Osteoblast (primary cell): ENCODE measurements around the gene RAB39A. TPM values are rescaled to one million over a fixed set of nuclear protein-coding genes. Genes with fewer than 3 reads are reported as not detected.

Source experiments
- DNase-seq: peaks from one replicate; pipeline ENCODE4 v3.0.0; 2011; ENCODE audit warnings: low spot score, mixed read lengths; ENCODE audit not compliant: insufficient read length; ENCODE audit errors: missing footprints
- H2AFZ ChIP-seq: 2 replicates; pipeline ENCODE4 v1.6.0; 2011; ENCODE audit warnings: mild to moderate bottlenecking, low read length
- H3K27ac ChIP-seq: 2 replicates; pipeline ENCODE4 v1.5.1; 2011; ENCODE audit warnings: mild to moderate bottlenecking, low read depth, low read length, moderate library complexity
- H3K27me3 ChIP-seq: 2 replicates; pipeline ENCODE4 v1.6.0; 2012; ENCODE audit warnings: mild to moderate bottlenecking, control low read depth, inconsistent platforms, low read length, moderate library complexity; ENCODE audit not compliant: insufficient read depth
- H3K36me3 ChIP-seq: 2 replicates; pipeline ENCODE4 v1.5.1; 2011; ENCODE audit warnings: mild to moderate bottlenecking, low read length, control low read depth, moderate library complexity; ENCODE audit not compliant: insufficient read depth
- H3K4me1 ChIP-seq: 2 replicates; pipeline ENCODE4 v1.5.1; 2011; ENCODE audit warnings: mild to moderate bottlenecking, low read length, control low read depth, moderate library complexity; ENCODE audit not compliant: insufficient read depth
- H3K4me2 ChIP-seq: 2 replicates; pipeline ENCODE4 v1.6.0; 2011; ENCODE audit warnings: mild to moderate bottlenecking, low read length; ENCODE audit not compliant: insufficient read depth
- H3K4me3 ChIP-seq: fragments of 200-600 bp; sonication (generic); 3 replicates; pipeline ENCODE4 v1.5.1; 2012; ENCODE audit warnings: mild to moderate bottlenecking, low read length, inconsistent platforms; ENCODE audit not compliant: insufficient read depth
- H3K79me2 ChIP-seq: 2 replicates; pipeline ENCODE4 v1.6.0; 2012; ENCODE audit warnings: mild to moderate bottlenecking, low read length, control low read depth, inconsistent platforms; ENCODE audit not compliant: insufficient read depth
- H3K9me3 ChIP-seq: 2 replicates; pipeline ENCODE4 v1.5.1; 2011; ENCODE audit warnings: low read depth, low read length, control low read depth
- H4K20me1 ChIP-seq: 2 replicates; pipeline ENCODE4 v1.6.0; 2012; ENCODE audit warnings: mild to moderate bottlenecking, low read length, control low read depth; ENCODE audit not compliant: insufficient read depth
- CTCF ChIP-seq: IDR thresholded peaks from 2 replicates; pipeline ENCODE4 v1.5.1; 2011; ENCODE audit warnings: mild to moderate bottlenecking, low read depth, low read length, moderate library complexity; ENCODE audit errors: extremely low read depth
- total RNA-seq: library from RNA; depleted of rRNA; stranded (reverse); fragments of >200 nt; gene quantifications from 2 replicates; pipeline ENCODE4 v1.2.3, GENCODE V29; 2012

RAB39A gene
- total RNA-seq, 1 donor = not detected

- H3K4me3 ChIP-seq = no peak overlapping the region
- H3K36me3 ChIP-seq = no peaks in the 10 kb centered on the region
- no peak for DNase-seq
- H3K27me3 ChIP-seq = no peaks in the 10 kb centered on the region
- H3K79me2 ChIP-seq = no peaks in the 10 kb centered on the region
- TF ChIP-seq CTCF = no peak
- no peaks in the 10 kb centered on the region for H3K4me1 ChIP-seq
- no peaks in the 10 kb centered on the region for H4K20me1 ChIP-seq
- H3K9me3 ChIP-seq = no peaks in the 10 kb centered on the region
- H3K4me2 ChIP-seq = no peak overlapping the region
- no peak overlapping the region for H3K27ac ChIP-seq
- no peak overlapping the region for H2AFZ ChIP-seq
Observed at GRCh38 chr11:107951155-107951554, 22.9 kb downstream of the RAB39A start.

DNA sequence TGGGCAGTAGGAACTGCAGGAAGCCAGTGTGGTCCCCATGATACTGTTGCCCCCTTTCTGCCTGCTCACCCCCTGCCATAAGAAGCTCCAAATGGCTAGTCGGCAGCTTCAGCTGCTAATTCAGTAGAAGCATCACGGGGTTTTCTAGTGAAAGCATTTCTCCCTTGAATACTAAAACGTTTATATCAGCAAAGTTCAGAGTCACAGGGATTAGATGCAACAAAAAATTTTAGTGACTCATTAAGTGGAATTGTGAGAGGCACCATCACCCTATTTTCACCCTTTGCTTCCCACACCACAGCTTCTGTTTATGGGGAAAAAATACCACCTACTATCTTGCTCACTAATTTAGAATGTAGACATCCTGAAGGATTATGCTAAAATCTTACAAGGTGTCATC is 25.2 kb downstream of the RAB39A start:
- no peak overlapping the region for H3K4me2 ChIP-seq
- no peak overlapping the region for H2AFZ ChIP-seq
- DNase-seq = no peak
- no peaks in the 10 kb centered on the region for H3K9me3 ChIP-seq
- H3K36me3 ChIP-seq = no peaks in the 10 kb centered on the region
- no peak for TF ChIP-seq CTCF
- no peaks in the 10 kb centered on the region for H3K79me2 ChIP-seq
- no peaks in the 10 kb centered on the region for H3K4me1 ChIP-seq
- no peak overlapping the region for H3K4me3 ChIP-seq
- H3K27ac ChIP-seq = no peak overlapping the region
- no peaks in the 10 kb centered on the region for H4K20me1 ChIP-seq
- H3K27me3 ChIP-seq = no peaks in the 10 kb centered on the region

GRCh38 chr11:107956543-107956942 is 28.3 kb downstream of the RAB39A start:
- H3K9me3 ChIP-seq = no peaks in the 10 kb centered on the region
- no peak overlapping the region for H2AFZ ChIP-seq
- no peak for TF ChIP-seq CTCF
- no peak overlapping the region for H3K4me3 ChIP-seq
- no peak overlapping the region for H3K4me2 ChIP-seq
- no peaks in the 10 kb centered on the region for H3K79me2 ChIP-seq
- H3K4me1 ChIP-seq = no peaks in the 10 kb centered on the region
- no peak overlapping the region for H3K27ac ChIP-seq
- H3K36me3 ChIP-seq = no peaks in the 10 kb centered on the region
- no peak for DNase-seq
- peaks cover 4% of the 10 kb centered on the region for H3K27me3 ChIP-seq
- no peaks in the 10 kb centered on the region for H4K20me1 ChIP-seq

DNA sequence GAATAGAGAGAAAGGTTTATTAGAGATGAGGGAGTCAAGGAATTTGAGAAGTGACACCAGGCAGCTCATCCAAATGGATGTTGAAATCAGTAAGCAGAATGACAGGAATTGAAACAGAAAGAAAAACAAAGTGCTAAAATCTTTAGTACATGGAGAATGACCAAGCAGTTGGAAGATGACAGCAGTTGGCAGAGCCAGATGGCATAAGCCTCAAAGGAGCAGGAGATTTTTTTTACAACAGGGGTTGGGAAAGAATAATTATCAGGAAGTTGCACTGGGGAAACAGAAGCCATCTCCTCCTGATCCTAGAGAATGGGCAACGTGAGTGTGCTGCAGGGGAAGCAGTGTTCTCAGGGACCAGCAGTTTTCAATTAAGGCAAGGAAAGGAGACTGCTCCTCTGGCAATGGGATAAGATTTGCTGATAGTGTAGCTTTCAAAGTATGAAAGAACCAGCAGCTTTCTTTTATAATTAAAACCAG is 28.9 kb downstream of the RAB39A start:
- Histone ChIP-seq H2AFZ (no peak overlapping the region), H3K27me3 (peaks cover 4% of the 10 kb centered on the region), H3K4me2 (peak overlapping the region; percentile 32), H3K4me3 (no peak overlapping the region), H3K79me2 (no peaks in the 10 kb centered on the region), H3K9me3 (no peaks in the 10 kb centered on the region), H3K27ac (no peak overlapping the region), H3K4me1 (no peaks in the 10 kb centered on the region), H3K36me3 (no peaks in the 10 kb centered on the region), H4K20me1 (no peaks in the 10 kb centered on the region)
- no peak for DNase-seq
- TF ChIP-seq CTCF = no peak
